WERI-Rb-1 (cell line): ENCODE results near the gene IL1RL2.

Source experiments
- DNase-seq: peaks from one replicate; pipeline ENCODE4 v3.0.0-alpha.2; 2020
- H3K27ac ChIP-seq: fragments of 250-450 bp; sonication (Bioruptor Pico); 2 replicates; pipeline ENCODE4 v1.5.1; 2020; ENCODE audit warnings: mild to moderate bottlenecking, moderate library complexity
- H3K27me3 ChIP-seq: fragments of 250-450 bp; sonication (Bioruptor Pico); 2 replicates; pipeline ENCODE4 v1.5.1; 2021; ENCODE audit warnings: mild to moderate bottlenecking, low read depth, moderate library complexity; ENCODE audit not compliant: insufficient read depth, severe bottlenecking
- H3K36me3 ChIP-seq: fragments of 250-450 bp; sonication (Bioruptor Pico); 2 replicates; pipeline ENCODE4 v1.5.1; 2020; ENCODE audit warnings: mild to moderate bottlenecking, moderate library complexity
- H3K4me3 ChIP-seq: 2 replicates; pipeline ENCODE4 v1.5.1; 2011; ENCODE audit warnings: low read depth, mild to moderate bottlenecking, control low read depth, low read length
- H3K9me3 ChIP-seq: fragments of 250-450 bp; sonication (Bioruptor Pico); 2 replicates; pipeline ENCODE4 v1.5.1; 2021; ENCODE audit warnings: mild to moderate bottlenecking, moderate library complexity; ENCODE audit not compliant: severe bottlenecking
- CTCF ChIP-seq: IDR thresholded peaks from 2 replicates; pipeline ENCODE4 v1.5.1; 2011; ENCODE audit warnings: low read depth, mild to moderate bottlenecking, control low read depth, inconsistent platforms, low read length

Gene IL1RL2

GRCh38 chr2:102276549-102277201 lies 89.9 kb downstream of the IL1RL2 start:
- no peak for TF ChIP-seq CTCF
- H3K9me3 ChIP-seq, result no peaks in the 10 kb centered on the region
- no peak overlapping the region for H3K27ac ChIP-seq
- peaks cover 43% of the 10 kb centered on the region for H3K27me3 ChIP-seq
- H3K36me3 ChIP-seq, result no peaks in the 10 kb centered on the region
- DNase-seq, result no peak
- no peak overlapping the region for H3K4me3 ChIP-seq

- Histone ChIP-seq H3K36me3 (no peaks in the 10 kb centered on the region), H3K9me3 (no peaks in the 10 kb centered on the region), H3K4me3 (no peak overlapping the region), H3K27ac (no peak overlapping the region), H3K27me3 (peaks cover 43% of the 10 kb centered on the region)
- TF ChIP-seq CTCF, result no peak
- DNase-seq, result no peak
These were observed 90.4 kb downstream of the IL1RL2 start for GRCh38 chr2:102277202-102277700.

- no peaks in the 10 kb centered on the region for H3K9me3 ChIP-seq
- peaks cover 46% of the 10 kb centered on the region for H3K27me3 ChIP-seq
- no peak overlapping the region for H3K4me3 ChIP-seq
- TF ChIP-seq CTCF, result no peak
- DNase-seq, result no peak
- H3K27ac ChIP-seq, result no peak overlapping the region
- no peaks in the 10 kb centered on the region for H3K36me3 ChIP-seq
These were observed 92.0 kb downstream of the IL1RL2 start for GRCh38 chr2:102278720-102279390.

- TF ChIP-seq CTCF, result no peak
- H3K4me3 ChIP-seq, result no peak overlapping the region
These were observed 92.5 kb downstream of the IL1RL2 start for GRCh38 chr2:102279391-102279735.

GRCh38 chr2:102282678-102283091 lies 95.9 kb downstream of the IL1RL2 start:
- no peaks in the 10 kb centered on the region for H3K36me3 ChIP-seq
- peaks cover 57% of the 10 kb centered on the region for H3K27me3 ChIP-seq
- TF ChIP-seq CTCF, result no peak
- no peak for DNase-seq
- H3K27ac ChIP-seq, result no peak overlapping the region
- no peaks in the 10 kb centered on the region for H3K9me3 ChIP-seq
- no peak overlapping the region for H3K4me3 ChIP-seq

More at GRCh38 chr2:102279391-102279735, 92.5 kb downstream of the IL1RL2 start:
- Histone ChIP-seq H3K27me3 (peaks cover 43% of the 10 kb centered on the region), H3K9me3 (no peaks in the 10 kb centered on the region), H3K27ac (no peak overlapping the region), H3K36me3 (no peaks in the 10 kb centered on the region)
- no peak for DNase-seq
